ENCODE data around the gene CELF5. TPM values are rescaled to one million over a fixed set of nuclear protein-coding genes. Genes with fewer than 3 reads are reported as not detected.

The CELF5 gene
- total RNA-seq, 2 experiments from 2014 or later, result 0.13 TPM; not detected in 1

- POLR2A ChIA-PET, result no interaction called here
- H3K4me3 ChIP-seq (ENCODE audit: low read depth, low read length, poor library complexity, severe bottlenecking), result no peak overlapping the region
- no peak overlapping the region for H3K27ac ChIP-seq (ENCODE audit: low read depth, low read length, poor library complexity, severe bottlenecking)
- peaks cover 14% of the 10 kb centered on the region for H3K4me1 ChIP-seq (ENCODE audit: insufficient read depth, low read length, poor library complexity, severe bottlenecking)
- no peak overlapping the region for H3K4me2 ChIP-seq (ENCODE audit: low read length)
- no peaks in the 10 kb centered on the region for H3K9me2 ChIP-seq (ENCODE audit: insufficient read depth, low read length)
- DNase-seq (ENCODE audit: low spot score), result no peak
- CTCF ChIA-PET (ENCODE audit: unreplicated experiment), result no interaction called here
- H2AFZ ChIP-seq (ENCODE audit: low read length), result no peak overlapping the region
- no peaks in the 10 kb centered on the region for H3K79me2 ChIP-seq (ENCODE audit: insufficient read depth, low read depth, low read length)
- TF ChIP-seq CTCF (conservative IDR thresholded peaks at IDR 0.05; ENCODE audit: low read length), result no peak
- TF ChIP-seq EZH2phosphoT487 (IDR thresholded peaks at IDR 0.05; ENCODE audit: borderline replicate concordance, low read depth, low read length), result no peak
- no peaks in the 10 kb centered on the region for H3K9me3 ChIP-seq (ENCODE audit: low read length)
- H4K20me1 ChIP-seq (ENCODE audit: insufficient read depth, low read length), result no peaks in the 10 kb centered on the region
- H3K36me3 ChIP-seq (ENCODE audit: insufficient read depth, low read length), result peaks cover 48% of the 10 kb centered on the region
- BruUV-seq (replicated peaks), result TSS peak; percentile 71
- intact Hi-C loops (cut with micrococcal nuclease; ENCODE audit: unreplicated experiment), result no loop called here
Observed at GRCh38 chr19:3208317-3209207, 15.9 kb upstream of the CELF5 start.

GRCh38 chr19:3210347-3211017 lies 14.0 kb upstream of the CELF5 start:
- Histone ChIP-seq H3K9me3 (ENCODE audit: low read length) (no peaks in the 10 kb centered on the region), H3K36me3 (ENCODE audit: insufficient read depth, low read length) (peaks cover 34% of the 10 kb centered on the region), H3K4me1 (ENCODE audit: insufficient read depth, low read length, poor library complexity, severe bottlenecking) (peaks cover 20% of the 10 kb centered on the region), H4K20me1 (ENCODE audit: insufficient read depth, low read length) (no peaks in the 10 kb centered on the region), H3K27ac (ENCODE audit: low read depth, low read length, poor library complexity, severe bottlenecking) (no peak overlapping the region), H2AFZ (ENCODE audit: low read length) (no peak overlapping the region), H3K9me2 (ENCODE audit: insufficient read depth, low read length) (no peaks in the 10 kb centered on the region), H3K4me3 (ENCODE audit: low read depth, low read length, poor library complexity, severe bottlenecking) (no peak overlapping the region), H3K4me2 (ENCODE audit: low read length) (no peak overlapping the region), H3K79me2 (ENCODE audit: insufficient read depth, low read depth, low read length) (no peaks in the 10 kb centered on the region)
- TF ChIP-seq EZH2phosphoT487 (IDR thresholded peaks at IDR 0.05; ENCODE audit: borderline replicate concordance, low read depth, low read length) (no peak), CTCF (conservative IDR thresholded peaks at IDR 0.05; ENCODE audit: low read length) (peak; percentile 79)
- no TSS peak for BruUV-seq (replicated peaks)
- ChIA-PET CTCF (ENCODE audit: unreplicated experiment) (interaction anchor here (0.6 kb wide), 1 partner anchor 65 kb away, joined by 7 read pairs; no protein-coding TSS in a partner anchor), POLR2A (no interaction called here)
- intact Hi-C loops (cut with micrococcal nuclease; ENCODE audit: unreplicated experiment), result no loop called here
- DNase-seq (ENCODE audit: low spot score), result peak; percentile 63

GRCh38 chr19:3211191-3211590 lies 13.3 kb upstream of the CELF5 start:
- ChIA-PET POLR2A (no interaction called here), CTCF (ENCODE audit: unreplicated experiment) (no interaction called here)
- BruUV-seq (replicated peaks), result no TSS peak
- TF ChIP-seq CTCF (conservative IDR thresholded peaks at IDR 0.05; ENCODE audit: low read length) (no peak), EZH2phosphoT487 (IDR thresholded peaks at IDR 0.05; ENCODE audit: borderline replicate concordance, low read depth, low read length) (no peak)
- no peak for DNase-seq (ENCODE audit: low spot score)
- Histone ChIP-seq H3K9me3 (ENCODE audit: low read length) (no peaks in the 10 kb centered on the region), H4K20me1 (ENCODE audit: insufficient read depth, low read length) (no peaks in the 10 kb centered on the region), H3K4me3 (ENCODE audit: low read depth, low read length, poor library complexity, severe bottlenecking) (no peak overlapping the region), H3K36me3 (ENCODE audit: insufficient read depth, low read length) (peaks cover 31% of the 10 kb centered on the region), H3K27ac (ENCODE audit: low read depth, low read length, poor library complexity, severe bottlenecking) (no peak overlapping the region), H3K9me2 (ENCODE audit: insufficient read depth, low read length) (no peaks in the 10 kb centered on the region), H3K79me2 (ENCODE audit: insufficient read depth, low read depth, low read length) (no peaks in the 10 kb centered on the region), H3K4me1 (ENCODE audit: insufficient read depth, low read length, poor library complexity, severe bottlenecking) (peaks cover 20% of the 10 kb centered on the region), H3K4me2 (ENCODE audit: low read length) (no peak overlapping the region), H2AFZ (ENCODE audit: low read length) (no peak overlapping the region)
- intact Hi-C loops (cut with micrococcal nuclease; ENCODE audit: unreplicated experiment), result no loop called here

Measured in OCI-LY7 (cell line).